Spleen (tissue), 3 donors: ENCODE data around the gene KTN1.

ENCODE experiments used
- POLR2A ChIP-seq, 3 donors: fragments of 450-650 bp; IDR thresholded peaks; one replicate each; pipeline ENCODE4 v1.5.1; 2017; ENCODE audit warnings: antibody characterized with exemption in 3 of 3, mild to moderate bottlenecking in 1 of 3
- POLR2AphosphoS5 ChIP-seq, 3 donors: sonication (generic); formaldehyde crosslinking; IDR thresholded peaks; one replicate each; pipeline ENCODE4 v1.5.1; 2017; ENCODE audit warnings: antibody characterized with exemption in 3 of 3

GRCh38 chr14:55571125-55571889 lies 8.7 kb upstream of the KTN1 start:
- TF ChIP-seq POLR2AphosphoS5 (IDR thresholded peaks at IDR 0.05) (no peak), POLR2A (IDR thresholded peaks at IDR 0.05) (no peak)
